DOHH2 (cell line): Measurements from ENCODE around the gene DNAJB7.
"Not testable (repeated sequence)": the region's sequence is repeated elsewhere in the genome, so short reads cannot be mapped to it uniquely, and the experiment has no call there.

Experiments used
- EZH2phosphoT487 ChIP-seq: fragments of 200-600 bp; sonication (generic); IDR thresholded peaks from 2 replicates; pipeline ENCODE4 v1.6.1; 2017; ENCODE audit warnings: borderline replicate concordance, mild to moderate bottlenecking, antibody characterized with exemption, low read length, moderate library complexity, mixed read lengths
- TF ChIP-seq, protein P1 (sequence below): fragments of 200-600 bp; sonication (generic); IDR thresholded peaks from one replicate; pipeline ENCODE4 v1.5.1; 2014; ENCODE audit warnings: antibody characterized with exemption, mild to moderate bottlenecking, low read depth, low read length; ENCODE audit not compliant: poor library complexity, severe bottlenecking

GRCh38 chr22:40868379-40868778 is 6.5 kb upstream of the DNAJB7 start:
- TF ChIP-seq, protein P1, sequence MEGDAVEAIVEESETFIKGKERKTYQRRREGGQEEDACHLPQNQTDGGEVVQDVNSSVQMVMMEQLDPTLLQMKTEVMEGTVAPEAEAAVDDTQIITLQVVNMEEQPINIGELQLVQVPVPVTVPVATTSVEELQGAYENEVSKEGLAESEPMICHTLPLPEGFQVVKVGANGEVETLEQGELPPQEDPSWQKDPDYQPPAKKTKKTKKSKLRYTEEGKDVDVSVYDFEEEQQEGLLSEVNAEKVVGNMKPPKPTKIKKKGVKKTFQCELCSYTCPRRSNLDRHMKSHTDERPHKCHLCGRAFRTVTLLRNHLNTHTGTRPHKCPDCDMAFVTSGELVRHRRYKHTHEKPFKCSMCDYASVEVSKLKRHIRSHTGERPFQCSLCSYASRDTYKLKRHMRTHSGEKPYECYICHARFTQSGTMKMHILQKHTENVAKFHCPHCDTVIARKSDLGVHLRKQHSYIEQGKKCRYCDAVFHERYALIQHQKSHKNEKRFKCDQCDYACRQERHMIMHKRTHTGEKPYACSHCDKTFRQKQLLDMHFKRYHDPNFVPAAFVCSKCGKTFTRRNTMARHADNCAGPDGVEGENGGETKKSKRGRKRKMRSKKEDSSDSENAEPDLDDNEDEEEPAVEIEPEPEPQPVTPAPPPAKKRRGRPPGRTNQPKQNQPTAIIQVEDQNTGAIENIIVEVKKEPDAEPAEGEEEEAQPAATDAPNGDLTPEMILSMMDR, result not testable (repeated sequence)
- TF ChIP-seq EZH2phosphoT487, result not testable (repeated sequence)
